K562 (cell line): ENCODE results near the gene STX18. TPM values are rescaled to one million over a fixed set of nuclear protein-coding genes. Genes with fewer than 3 reads are reported as not detected.
A peak's percentile ranks its signal among the peaks of the same experiment; 100 is the strongest.

ENCODE experiments used
- ATAC-seq: fragments of 200-7000 bp; cut with Tn5 transposase; 3 replicates; pipeline ENCODE4 v1.9.1; 2020; ENCODE audit warnings: moderate library complexity
- BruUV-seq: library from RNA; stranded (reverse); fragments of 400-500 nt; replicated peaks from 2 replicates; lab custom pipeline; 2021; lab: Mats Ljungman, UMichigan
- CTCF ChIA-PET: fragments of 300-600 bp; formaldehyde crosslinking; extraction: SDS; loops from one replicate; lab custom pipeline; 2021; ENCODE audit warnings: low intra/inter-chr PET ratio; lab: Yijun Ruan, JAX
- POLR2A ChIA-PET: fragments of 300-600, 350-650 bp; sonication (Branson Sonifier 250); formaldehyde crosslinking; extraction: SDS; loops from one replicate; lab custom pipeline; 2021; ENCODE audit warnings: antibody characterized with exemption, inconsistent platforms; lab: Yijun Ruan, JAX
- DNase-seq, 4 experiments: peaks; one replicate each; pipeline versions ENCODE4 v3.0.0 to v3.0.0-alpha.2; 2011 to 2018; ENCODE audit warnings: low spot score in 3 of 4, mixed read lengths in 3 of 4; ENCODE audit errors: extremely low read depth in 1 of 4
- FAIRE-seq: peaks from 2 replicates; lab custom pipeline; 2011; peaks lifted over from hg19 to GRCh38; lab: Jason Lieb, UNC
- H2AFZ ChIP-seq: 2 replicates; pipeline ENCODE4 v1.6.0; 2011; ENCODE audit warnings: low read depth, low read length, control low read depth, inconsistent platforms
- H3K27ac ChIP-seq: fragments of 200-600 bp; 3 replicates; pipeline ENCODE4 v1.8.0; 2011; ENCODE audit warnings: low read depth, mild to moderate bottlenecking, control low read depth, inconsistent platforms, low read length, moderate library complexity, mixed read lengths; ENCODE audit errors: extremely low read depth
- H3K27me3 ChIP-seq, 2 experiments: fragments of 300-600 bp in 1 of 2; 2 replicates in 1 of 2; 3 replicates in 1 of 2; pipeline versions ENCODE4 v1.6.0 to v1.8.0; 2011; ENCODE audit warnings: inconsistent platforms in 2 of 2, low read length in 2 of 2, mild to moderate bottlenecking in 1 of 2, mixed read lengths in 1 of 2, moderate library complexity in 1 of 2; ENCODE audit not compliant: control insufficient read depth in 2 of 2, insufficient read depth in 2 of 2
- H3K36me3 ChIP-seq: fragments of 300-600 bp; 3 replicates; pipeline ENCODE4 v1.8.0; 2011; ENCODE audit warnings: mild to moderate bottlenecking, low read length, inconsistent platforms; ENCODE audit not compliant: control insufficient read depth, insufficient read depth
- H3K4me1 ChIP-seq, 2 experiments: fragments of 200-600 bp in 1 of 2; replicated peaks in 1 of 2; 2 replicates in 1 of 2; 3 replicates in 1 of 2; pipeline versions ENCODE4 v1.5.1 to v1.8.0; 2011; ENCODE audit warnings: inconsistent platforms in 2 of 2, low read length in 2 of 2, mild to moderate bottlenecking in 1 of 2, mixed read lengths in 1 of 2, moderate library complexity in 1 of 2; ENCODE audit not compliant: control insufficient read depth in 2 of 2, insufficient read depth in 2 of 2
- H3K4me2 ChIP-seq: 2 replicates; pipeline ENCODE4 v1.6.1; 2011; ENCODE audit warnings: low read length, control low read depth, inconsistent platforms, mixed read lengths; ENCODE audit not compliant: insufficient read depth
- H3K4me3 ChIP-seq: fragments of 200-600 bp; sonication (generic), shearing (Covaris generic); 2 replicates; pipeline ENCODE4 v1.5.1; 2016; ENCODE audit warnings: control low read depth, inconsistent platforms
- H3K79me2 ChIP-seq: fragments of 200-600 bp; 3 replicates; pipeline ENCODE4 v1.8.0; 2011; ENCODE audit warnings: low read length, inconsistent platforms; ENCODE audit not compliant: control insufficient read depth, insufficient read depth
- H3K9ac ChIP-seq, 2 experiments: 2 replicates each; pipeline versions ENCODE4 v1.6.0 to v1.6.1; 2011; ENCODE audit warnings: low read depth in 2 of 2, low read length in 2 of 2, control low read depth in 1 of 2, inconsistent platforms in 1 of 2, mild to moderate bottlenecking in 1 of 2, mixed read lengths in 1 of 2; ENCODE audit not compliant: insufficient read depth in 1 of 2
- H3K9me1 ChIP-seq: one replicate; pipeline ENCODE4 v1.6.0; 2011; ENCODE audit warnings: inconsistent platforms, mild to moderate bottlenecking, low read length, moderate library complexity; ENCODE audit not compliant: control insufficient read depth, insufficient read depth
- H3K9me3 ChIP-seq: replicated peaks from 2 replicates; pipeline ENCODE4 v1.5.1; 2011; ENCODE audit warnings: low read depth, low read length, inconsistent platforms; ENCODE audit not compliant: control insufficient read depth, insufficient read depth
- H4K20me1 ChIP-seq: replicated peaks from 2 replicates; pipeline ENCODE4 v1.6.1; 2011; ENCODE audit warnings: low read length, inconsistent platforms, mixed read lengths; ENCODE audit not compliant: control insufficient read depth, insufficient read depth
- ESRRA ChIP-seq: fragments of 450-650 bp; IDR thresholded peaks from 2 replicates; pipeline ENCODE4 v1.6.1; 2014; ENCODE audit warnings: low read depth, mild to moderate bottlenecking, moderate library complexity, borderline replicate concordance
- GMEB1 ChIP-seq: fragments of 250-450 bp; sonication (Bioruptor Pico); IDR thresholded peaks from 2 replicates; pipeline ENCODE4 v1.4.0; 2020; ENCODE audit warnings: mild to moderate bottlenecking
- HNRNPLL ChIP-seq: fragments of 200-400 bp; formaldehyde crosslinking; IDR thresholded peaks from 2 replicates; pipeline ENCODE4 v1.6.1; 2017; ENCODE audit warnings: low read length, low read depth, mild to moderate bottlenecking; ENCODE audit not compliant: poor library complexity, severe bottlenecking
- ZNF316 ChIP-seq: fragments of 450-650 bp; IDR thresholded peaks from 2 replicates; pipeline ENCODE4 v1.6.1; 2016
- WGBS: fragments of 100-300 bp; shearing (Covaris generic); methylation state at CpG from one replicate; pipeline ENCODE4 v1.1.6; 2016; ENCODE audit warnings: low coverage, mixed read lengths; ENCODE audit not compliant: insufficient coverage; ENCODE audit errors: missing lambda C conversion rate; 5-methylcytosine and 5-hydroxymethylcytosine counted together
- in situ Hi-C: fragments of 300-500 bp; cut with MboI; formaldehyde crosslinking; loops from 4 replicates; pipeline ENCODE4 v1.15.0; 2018; ENCODE audit warnings: inconsistent platforms, mixed read lengths
- intact Hi-C: fragments of 100-400 bp; cut with micrococcal nuclease; formaldehyde crosslinking; loops from 2 replicates; pipeline ENCODE4 v1.14.2; 2022
- polyA plus RNA-seq, 8 experiments: library from polyadenylated mRNA; depleted of rRNA in 4 of 8; stranded (reverse) in 5 of 8; unstranded in 3 of 8; fragments of >200 nt; fragmentation: Nextera tagmentation in 2 of 8; fragmentation: Illumina TruSeq in 1 of 8; extraction: Ambion mirVana in 2 of 8; extraction: Trizol in 1 of 8; gene quantifications; 2 replicates each; pipeline versions ENCODE4 v1.2.1 to v1.2.3, GENCODE V29; 2011 to 2014; ENCODE audit warnings: inconsistent platforms in 1 of 8, missing spikeins in 1 of 8
- total RNA-seq, 7 experiments: library from RNA; depleted of rRNA in 6 of 7; stranded (reverse); fragments of >200 nt in 6 of 7; fragmentation: Illumina TruSeq in 2 of 7; extraction: Trizol in 2 of 7; gene quantifications; 2 replicates each; pipeline versions ENCODE4 v1.2.1 to v1.2.3, GENCODE V29; 2011 to 2021; ENCODE audit warnings: low replicate concordance in 1 of 7

The STX18 gene
- total and polyA plus RNA-seq, 9 of the 15 experiments (the other 6 are each of a cell fraction or from before 2014, with no cell fraction given), result 6.2 to 41.7 (median 22.7) TPM

- Histone ChIP-seq H3K27ac (no peak overlapping the region), H3K27me3 (peaks cover 20 to 68% of the 10 kb centered on the region in 2 experiments; a peak in 4 of 5 replicates), H4K20me1 (0 out of 2 replicates have a peak, but pooled peaks cover 8% of the 10 kb centered on the region), H3K36me3 (no peaks in the 10 kb centered on the region), H3K4me3 (no peak overlapping the region), H3K9me3 (no peaks in the 10 kb centered on the region), H3K9ac (no peak overlapping the region), H2AFZ (no peak overlapping the region), H3K9me1 (no peaks in the 10 kb centered on the region), H3K4me2 (no peak overlapping the region), H3K4me1 (0 out of 5 replicates have a peak, but pooled peaks cover 0 to 8% of the 10 kb centered on the region in 2 experiments), H3K79me2 (no peaks in the 10 kb centered on the region)
- 0 out of 2 replicates have a peak, but pooled peaks have one; percentile 17 for TF ChIP-seq ESRRA
- no peak for TF ChIP-seq GMEB1 (CRISPR knock-in tag)
- no peak for TF ChIP-seq HNRNPLL
- peak; percentile 34; the same call in 1 of the 2 replicates for TF ChIP-seq ZNF316
- DNase-seq (no peak), ATAC-seq (no peak), FAIRE-seq (no peak)
- intact Hi-C loops, result no loop called here
- POLR2A ChIA-PET, result interaction anchor here (0.6 to 1.2 kb wide), 3 partner anchors 10 to 27 kb away, joined by 3 to 4 read pairs (median 3); no protein-coding TSS in a partner anchor
- CTCF ChIA-PET, result no interaction called here
- in situ Hi-C loops, result no loop called here
- WGBS, result 4% methylated on average over 18 of the region's 19 CpGs
- no TSS peak for BruUV-seq
Measured at GRCh38 chr4:4396628-4397440, 145.0 kb downstream of the STX18 start.
